ENCODE data around the gene SLCO3A1. TPM values are rescaled to one million over a fixed set of nuclear protein-coding genes. Genes with fewer than 3 reads are reported as not detected.

SLCO3A1 gene
- total RNA-seq, 4 donors from 2014 or later = 4.4 to 66.2 (median 5.1) TPM

DNA sequence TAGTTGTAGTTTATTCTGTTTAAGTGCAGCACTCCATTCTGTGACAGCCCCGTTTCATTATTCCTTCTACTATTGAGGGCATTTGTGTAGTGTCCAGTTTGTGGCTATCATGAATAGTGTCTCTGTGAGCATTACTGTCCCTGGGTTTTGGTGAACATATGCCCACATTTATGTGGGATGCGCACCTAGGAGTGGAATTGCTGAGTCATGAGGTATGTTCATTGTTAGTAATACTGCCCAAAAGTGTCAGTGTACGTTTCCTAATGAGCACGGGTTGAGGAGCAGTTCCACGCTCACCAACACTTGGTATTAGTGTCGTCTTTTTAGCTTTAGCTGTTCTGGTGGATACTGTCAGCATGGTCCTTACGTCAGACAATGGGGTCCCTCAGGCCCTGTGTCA lies 131.8 kb downstream of the SLCO3A1 start:
- in situ Hi-C loops (cut with MboI; ENCODE audit: low pct_ligation_motif_present in 1 of 4, low pct_unique_long_range_greater_than_20kb in 1 of 4, low sequenced_read_pairs in 3 of 4) (no loop called here), intact Hi-C loops (cut with DNase I; ENCODE audit: low total_unique reads) (no loop called here)
- no peak overlapping the region for H3K4me3 ChIP-seq
- 94% methylated on average over 7 of the region's 7 CpGs; no CpG with 5 or more reads in 1 of the 2 donors for WGBS, 2 donors (ENCODE audit: low coverage in 1 of 2)
- no peak for DNase-seq
- no peaks in the 10 kb centered on the region for H3K9me3 ChIP-seq
- no peaks in the 10 kb centered on the region for H3K4me1 ChIP-seq
- no peaks in the 10 kb centered on the region for H3K27me3 ChIP-seq
- H3K36me3 ChIP-seq = no peaks in the 10 kb centered on the region
- no peak overlapping the region for H3K27ac ChIP-seq
- TF ChIP-seq, protein P1, sequence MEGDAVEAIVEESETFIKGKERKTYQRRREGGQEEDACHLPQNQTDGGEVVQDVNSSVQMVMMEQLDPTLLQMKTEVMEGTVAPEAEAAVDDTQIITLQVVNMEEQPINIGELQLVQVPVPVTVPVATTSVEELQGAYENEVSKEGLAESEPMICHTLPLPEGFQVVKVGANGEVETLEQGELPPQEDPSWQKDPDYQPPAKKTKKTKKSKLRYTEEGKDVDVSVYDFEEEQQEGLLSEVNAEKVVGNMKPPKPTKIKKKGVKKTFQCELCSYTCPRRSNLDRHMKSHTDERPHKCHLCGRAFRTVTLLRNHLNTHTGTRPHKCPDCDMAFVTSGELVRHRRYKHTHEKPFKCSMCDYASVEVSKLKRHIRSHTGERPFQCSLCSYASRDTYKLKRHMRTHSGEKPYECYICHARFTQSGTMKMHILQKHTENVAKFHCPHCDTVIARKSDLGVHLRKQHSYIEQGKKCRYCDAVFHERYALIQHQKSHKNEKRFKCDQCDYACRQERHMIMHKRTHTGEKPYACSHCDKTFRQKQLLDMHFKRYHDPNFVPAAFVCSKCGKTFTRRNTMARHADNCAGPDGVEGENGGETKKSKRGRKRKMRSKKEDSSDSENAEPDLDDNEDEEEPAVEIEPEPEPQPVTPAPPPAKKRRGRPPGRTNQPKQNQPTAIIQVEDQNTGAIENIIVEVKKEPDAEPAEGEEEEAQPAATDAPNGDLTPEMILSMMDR (IDR thresholded peaks at IDR 0.05) = no peak
- TF ChIP-seq POLR2AphosphoS5 (IDR thresholded peaks at IDR 0.05) = no peak
- no peak for TF ChIP-seq EP300 (IDR thresholded peaks at IDR 0.05; ENCODE audit: low read depth)

DNA sequence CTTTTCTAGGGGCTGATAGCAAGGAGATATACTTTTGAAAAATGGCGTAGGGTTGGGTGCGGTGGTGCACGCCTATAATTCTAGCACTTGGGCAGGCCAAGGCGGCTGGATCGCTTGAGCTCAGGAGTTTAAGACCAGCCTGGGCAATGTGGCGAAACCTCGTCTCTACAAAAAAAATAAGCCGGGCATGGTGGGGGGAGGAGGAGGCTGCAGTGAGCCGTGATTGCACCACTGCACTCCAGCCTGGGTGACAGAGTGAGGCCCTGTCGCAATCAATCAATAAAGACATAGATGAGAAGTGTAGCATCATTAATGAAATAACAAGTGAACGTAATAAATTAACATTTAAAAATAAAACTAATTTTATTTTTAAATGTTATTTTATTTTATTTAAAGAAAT lies 134.6 kb downstream of the SLCO3A1 start:
- Histone ChIP-seq H3K9me3 (no peaks in the 10 kb centered on the region), H3K4me3 (no peak overlapping the region), H3K36me3 (no peaks in the 10 kb centered on the region), H3K27me3 (no peaks in the 10 kb centered on the region), H3K27ac (no peak overlapping the region), H3K4me1 (no peaks in the 10 kb centered on the region)
- DNase-seq = no peak
- intact Hi-C loops (cut with DNase I; ENCODE audit: low total_unique reads) (no loop called here), in situ Hi-C loops (cut with MboI; ENCODE audit: low pct_ligation_motif_present in 1 of 4, low pct_unique_long_range_greater_than_20kb in 1 of 4, low sequenced_read_pairs in 3 of 4) (no loop called here)
- TF ChIP-seq POLR2AphosphoS5 (IDR thresholded peaks at IDR 0.05) (no peak), EP300 (IDR thresholded peaks at IDR 0.05; ENCODE audit: low read depth) (no peak), POLR2A (IDR thresholded peaks at IDR 0.05) (no peak)
- TF ChIP-seq, protein P1 (IDR thresholded peaks at IDR 0.05) = no peak
- 90 to 94% methylated on average over 11 of the region's 11 CpGs for WGBS, 2 donors (ENCODE audit: low coverage in 1 of 2)

DNA sequence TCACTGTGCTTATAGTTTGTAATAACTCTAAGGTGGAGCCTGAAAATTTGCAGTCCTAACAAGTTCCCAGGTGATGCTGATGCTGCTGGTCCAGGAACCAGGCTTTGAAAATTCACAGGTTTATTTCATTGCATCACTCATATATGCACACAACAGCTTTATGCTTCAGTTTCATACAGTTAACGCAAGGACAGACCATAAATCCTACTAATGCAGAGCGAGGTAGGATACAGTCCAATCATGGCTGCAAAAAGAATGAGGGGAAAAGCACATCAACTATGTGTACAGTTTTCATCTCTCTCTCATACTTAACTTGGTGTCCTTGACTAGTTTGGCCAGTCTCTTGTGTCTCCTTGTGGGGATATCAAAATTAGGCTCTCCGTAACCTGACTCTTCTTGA lies 135.1 kb downstream of the SLCO3A1 start:
- Histone ChIP-seq H3K9me3 (no peaks in the 10 kb centered on the region), H3K27ac (no peak overlapping the region), H3K4me3 (no peak overlapping the region), H3K27me3 (no peaks in the 10 kb centered on the region), H3K36me3 (no peaks in the 10 kb centered on the region), H3K4me1 (no peaks in the 10 kb centered on the region)
- in situ Hi-C loops (cut with MboI; ENCODE audit: low pct_ligation_motif_present in 1 of 4, low pct_unique_long_range_greater_than_20kb in 1 of 4, low sequenced_read_pairs in 3 of 4) = no loop called here
- no peak for DNase-seq
- WGBS, 2 donors (ENCODE audit: low coverage in 1 of 2) = 89% methylated on average over 3 of the region's 3 CpGs
- intact Hi-C loops (cut with DNase I; ENCODE audit: low total_unique reads) = no loop called here
- TF ChIP-seq POLR2AphosphoS5 (IDR thresholded peaks at IDR 0.05) (no peak), POLR2A (IDR thresholded peaks at IDR 0.05) (no peak), EP300 (IDR thresholded peaks at IDR 0.05; ENCODE audit: low read depth) (no peak)
- TF ChIP-seq, protein P1 (IDR thresholded peaks at IDR 0.05) = no peak

DNA sequence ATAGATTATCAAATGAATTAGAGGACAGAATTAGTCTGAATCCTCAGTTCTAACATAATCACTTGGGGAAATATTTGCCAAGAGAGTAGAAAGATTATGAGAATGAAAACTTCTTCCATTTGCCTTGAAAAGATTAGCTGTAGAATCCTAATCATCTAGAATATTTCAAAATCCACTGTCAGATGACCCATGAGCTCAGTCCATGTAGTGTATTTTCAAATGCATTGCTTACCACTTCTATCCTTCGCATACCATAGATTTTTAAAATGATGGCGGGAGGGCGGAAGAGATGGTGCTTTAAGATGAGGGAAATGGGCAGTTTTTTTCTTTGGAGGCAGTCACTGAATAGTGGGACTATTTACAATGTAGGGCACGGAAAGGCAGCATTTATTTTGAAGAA lies 136.3 kb downstream of the SLCO3A1 start:
- DNase-seq = no peak
- in situ Hi-C loops (cut with MboI; ENCODE audit: low pct_ligation_motif_present in 1 of 4, low pct_unique_long_range_greater_than_20kb in 1 of 4, low sequenced_read_pairs in 3 of 4) = no loop called here
- Histone ChIP-seq H3K4me1 (no peaks in the 10 kb centered on the region), H3K27me3 (no peaks in the 10 kb centered on the region), H3K4me3 (no peak overlapping the region), H3K27ac (no peak overlapping the region), H3K9me3 (no peaks in the 10 kb centered on the region), H3K36me3 (no peaks in the 10 kb centered on the region)
- WGBS, 2 donors (ENCODE audit: low coverage in 1 of 2) = 89 to 94% methylated on average over 4 of the region's 4 CpGs
- no peak for TF ChIP-seq EP300 (IDR thresholded peaks at IDR 0.05; ENCODE audit: low read depth)
- no peak for TF ChIP-seq POLR2AphosphoS5 (IDR thresholded peaks at IDR 0.05)
- intact Hi-C loops (cut with DNase I; ENCODE audit: low total_unique reads) = no loop called here

DNA sequence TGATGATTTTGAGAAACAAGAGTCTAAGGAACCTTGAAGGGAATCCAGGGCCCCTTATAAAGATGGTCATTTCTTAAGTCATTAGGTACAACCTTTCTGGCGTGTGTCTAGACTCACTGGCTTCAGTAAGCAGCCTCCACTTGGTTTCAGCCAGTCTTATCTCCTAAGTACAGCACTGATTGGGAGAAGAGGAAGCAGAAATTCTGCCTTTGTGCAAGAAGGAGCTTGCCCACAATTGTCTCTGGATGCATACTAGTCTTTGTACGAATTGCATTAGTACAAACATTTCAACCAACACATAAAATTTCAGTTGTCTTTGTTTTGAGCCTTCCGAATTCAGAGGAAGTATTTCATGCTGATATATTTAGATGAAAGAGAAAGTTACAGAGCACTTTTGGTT lies 139.4 kb downstream of the SLCO3A1 start:
- no peak overlapping the region for H3K4me3 ChIP-seq
- WGBS, 2 donors (ENCODE audit: low coverage in 1 of 2) = 67 to 78% methylated on average over 1 to 3 of the region's 3 CpGs
- no peaks in the 10 kb centered on the region for H3K36me3 ChIP-seq
- intact Hi-C loops (cut with DNase I; ENCODE audit: low total_unique reads) (no loop called here), in situ Hi-C loops (cut with MboI; ENCODE audit: low pct_ligation_motif_present in 1 of 4, low pct_unique_long_range_greater_than_20kb in 1 of 4, low sequenced_read_pairs in 3 of 4) (no loop called here)
- H3K27me3 ChIP-seq = no peaks in the 10 kb centered on the region
- no peak overlapping the region for H3K27ac ChIP-seq
- no peaks in the 10 kb centered on the region for H3K4me1 ChIP-seq
- TF ChIP-seq POLR2A (IDR thresholded peaks at IDR 0.05) = no peak
- TF ChIP-seq, protein P1 (IDR thresholded peaks at IDR 0.05) = no peak
- TF ChIP-seq EP300 (IDR thresholded peaks at IDR 0.05; ENCODE audit: low read depth) = no peak
- TF ChIP-seq POLR2AphosphoS5 (IDR thresholded peaks at IDR 0.05) = no peak
- no peaks in the 10 kb centered on the region for H3K9me3 ChIP-seq
- DNase-seq = no peak

Data from transverse colon (tissue), 4 donors.